HG02763 (cell line): Measurements from ENCODE around the gene ST3GAL5.
"Not testable (repeated sequence)": the region's sequence is repeated elsewhere in the genome, so short reads cannot be mapped to it uniquely, and the experiment has no call there.

ENCODE experiments used
- ATAC-seq: cut with Tn5 transposase; IDR thresholded peaks from one replicate; pipeline ENCODE4 v1.9.1; 2021; ENCODE audit warnings: mild to moderate bottlenecking, moderate library complexity; ENCODE audit not compliant: unreplicated experiment

Gene ST3GAL5

DNA sequence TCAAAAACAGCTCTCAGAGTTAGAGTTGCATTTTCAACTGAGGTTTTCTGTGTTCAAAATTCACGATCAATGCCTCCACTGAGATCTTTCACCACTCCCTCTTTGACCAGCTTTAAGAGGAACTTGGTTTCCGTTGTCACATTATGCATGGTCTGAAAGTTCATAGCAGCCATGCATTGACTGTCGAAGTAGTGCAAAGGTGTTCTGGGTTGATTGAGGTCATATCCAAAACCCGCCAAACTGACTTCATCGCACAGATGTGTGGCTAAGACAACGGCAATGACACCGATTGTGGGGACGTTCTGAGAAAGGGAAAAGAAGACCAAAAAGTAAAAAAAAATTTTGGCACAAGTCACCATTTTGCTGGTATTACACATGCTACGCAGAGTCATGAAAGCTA, 48.7 kb downstream of the ST3GAL5 start:
- ATAC-seq, result no peak

- ATAC-seq, result no peak
Measured at GRCh38 chr2:85839461-85839860, 49.3 kb downstream of the ST3GAL5 start.

DNA sequence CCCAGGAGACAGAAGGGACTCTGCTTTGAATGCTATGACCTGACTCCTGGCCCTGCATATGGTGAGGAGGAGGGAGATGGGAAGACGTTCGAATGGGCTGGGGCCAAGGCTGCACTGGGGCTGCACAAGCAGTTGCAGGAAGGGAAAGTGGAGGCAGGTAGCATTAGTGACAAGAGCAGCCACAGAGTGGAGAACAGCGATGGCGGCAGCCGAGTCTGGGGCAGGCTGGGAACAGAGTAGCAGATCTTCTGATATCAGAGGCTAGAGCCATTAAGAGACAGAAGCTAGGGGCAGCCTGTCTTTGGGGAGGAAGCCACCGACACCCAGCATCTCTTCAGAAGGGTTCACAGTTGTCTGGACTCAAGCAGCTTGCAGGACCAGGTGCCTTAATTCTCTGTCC, 50.1 kb downstream of the ST3GAL5 start:
- ATAC-seq, result no peak

DNA sequence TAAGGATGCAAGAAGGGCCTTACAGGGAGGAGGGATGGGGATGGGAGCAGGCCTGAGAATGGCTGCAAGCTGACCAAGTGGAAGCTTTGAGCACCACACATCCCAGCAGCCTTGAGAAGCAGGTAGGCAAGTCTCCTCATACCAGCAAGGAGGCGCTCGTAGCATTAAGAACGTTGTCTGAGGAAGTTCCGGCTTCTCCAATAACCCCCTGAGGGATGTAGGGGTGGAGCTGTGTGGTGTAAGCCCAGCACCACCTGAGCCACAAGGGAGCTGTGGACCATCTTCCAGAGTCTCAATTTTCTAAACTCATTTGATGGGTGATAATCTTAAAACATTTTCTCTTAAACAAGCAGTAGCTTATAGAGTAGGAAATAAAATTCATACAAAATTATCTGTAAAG, 50.6 kb downstream of the ST3GAL5 start:
- no peak for ATAC-seq

DNA sequence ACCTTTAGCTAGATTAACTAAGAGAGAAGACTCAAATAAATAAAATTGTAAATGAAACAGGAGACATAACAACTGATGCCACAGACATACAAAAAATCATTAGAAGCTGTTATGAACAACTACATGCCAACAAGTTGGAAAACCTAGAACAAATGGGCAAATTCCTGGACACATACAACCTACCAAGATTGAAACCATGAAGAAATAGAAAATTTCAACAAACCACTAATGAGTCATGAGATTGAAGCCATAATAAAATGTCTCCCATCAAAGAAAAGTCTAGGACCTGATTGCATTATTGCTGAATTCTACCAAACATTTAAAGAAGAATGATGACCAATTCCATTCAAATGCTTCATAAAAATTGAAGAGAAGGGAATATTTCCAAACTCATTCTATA, 54.3 kb downstream of the ST3GAL5 start:
- no peak for ATAC-seq

GRCh38 chr2:85831735-85832134, 57.1 kb downstream of the ST3GAL5 start:
- no peak for ATAC-seq

DNA sequence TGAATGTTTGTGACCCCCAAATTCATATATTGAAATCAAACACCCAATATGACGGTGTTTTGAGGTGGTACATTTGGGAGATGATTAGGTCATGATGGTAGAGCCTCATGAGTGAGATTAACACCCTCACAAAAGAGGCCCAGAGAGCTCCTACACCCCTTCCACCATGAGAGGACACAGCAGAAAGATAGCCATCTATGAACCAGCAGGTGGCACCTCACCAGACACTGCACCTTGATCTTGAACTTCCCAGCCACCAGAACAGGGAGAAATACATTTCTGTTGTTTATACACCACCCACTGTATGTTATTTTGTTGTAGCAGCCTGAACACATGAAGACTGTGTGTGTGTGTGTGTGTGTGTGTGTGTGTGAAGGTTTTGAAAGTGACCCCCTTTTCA, 58.1 kb downstream of the ST3GAL5 start:
- ATAC-seq, result no peak

GRCh38 chr2:85829394-85829793, 59.4 kb downstream of the ST3GAL5 start:
- ATAC-seq, result not testable (repeated sequence)

DNA sequence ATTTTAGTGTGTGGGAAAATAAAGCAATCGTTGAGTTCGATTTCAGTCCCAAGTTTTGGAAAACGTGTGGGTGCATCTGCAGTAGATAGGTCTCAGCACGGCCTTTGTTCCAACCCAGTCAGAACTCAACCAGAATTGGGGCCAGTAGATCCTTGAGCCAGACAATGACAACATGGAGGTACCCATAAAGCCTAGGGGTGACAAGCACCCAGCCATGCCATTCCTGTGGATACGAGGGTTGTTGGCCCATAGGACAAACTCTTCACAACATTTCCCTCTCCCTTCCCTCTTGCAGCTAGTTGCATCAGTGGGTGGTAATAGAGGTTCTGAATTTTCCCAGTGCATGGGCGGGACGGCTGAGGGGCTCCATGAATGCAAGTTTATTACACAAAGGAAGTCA, 60.1 kb downstream of the ST3GAL5 start:
- no peak for ATAC-seq

GRCh38 chr2:85827879-85828569, 60.8 kb downstream of the ST3GAL5 start:
- no peak for ATAC-seq

- ATAC-seq, result peak; percentile 58
Measured at GRCh38 chr2:85826990-85827878, 61.6 kb downstream of the ST3GAL5 start.

DNA sequence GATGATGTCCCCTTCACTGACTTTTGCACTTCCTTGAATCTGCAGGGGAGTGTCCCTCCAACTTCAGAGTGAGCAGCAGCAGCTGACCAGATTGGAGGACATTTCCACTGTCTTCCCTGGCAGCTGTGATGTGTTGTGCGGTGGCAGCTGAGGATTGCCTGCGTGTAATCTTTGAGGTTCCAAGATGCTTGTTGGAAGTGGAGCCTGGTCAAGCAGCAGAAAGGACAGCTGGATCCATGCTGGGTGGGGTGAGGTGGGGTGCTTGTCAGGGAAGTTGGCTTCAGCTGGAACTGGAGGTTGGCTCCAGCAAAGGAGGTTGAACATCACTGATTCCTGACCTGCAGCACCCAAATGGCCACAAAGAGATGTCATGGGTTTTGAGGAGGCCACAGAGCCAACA, 64.8 kb downstream of the ST3GAL5 start:
- no peak for ATAC-seq

GRCh38 chr2:85822766-85823165, 66.0 kb downstream of the ST3GAL5 start:
- no peak for ATAC-seq

GRCh38 chr2:85819811-85820510, 68.8 kb downstream of the ST3GAL5 start:
- ATAC-seq, result no peak

- no peak for ATAC-seq
Measured at GRCh38 chr2:85814802-85815550, 73.8 kb downstream of the ST3GAL5 start.

DNA sequence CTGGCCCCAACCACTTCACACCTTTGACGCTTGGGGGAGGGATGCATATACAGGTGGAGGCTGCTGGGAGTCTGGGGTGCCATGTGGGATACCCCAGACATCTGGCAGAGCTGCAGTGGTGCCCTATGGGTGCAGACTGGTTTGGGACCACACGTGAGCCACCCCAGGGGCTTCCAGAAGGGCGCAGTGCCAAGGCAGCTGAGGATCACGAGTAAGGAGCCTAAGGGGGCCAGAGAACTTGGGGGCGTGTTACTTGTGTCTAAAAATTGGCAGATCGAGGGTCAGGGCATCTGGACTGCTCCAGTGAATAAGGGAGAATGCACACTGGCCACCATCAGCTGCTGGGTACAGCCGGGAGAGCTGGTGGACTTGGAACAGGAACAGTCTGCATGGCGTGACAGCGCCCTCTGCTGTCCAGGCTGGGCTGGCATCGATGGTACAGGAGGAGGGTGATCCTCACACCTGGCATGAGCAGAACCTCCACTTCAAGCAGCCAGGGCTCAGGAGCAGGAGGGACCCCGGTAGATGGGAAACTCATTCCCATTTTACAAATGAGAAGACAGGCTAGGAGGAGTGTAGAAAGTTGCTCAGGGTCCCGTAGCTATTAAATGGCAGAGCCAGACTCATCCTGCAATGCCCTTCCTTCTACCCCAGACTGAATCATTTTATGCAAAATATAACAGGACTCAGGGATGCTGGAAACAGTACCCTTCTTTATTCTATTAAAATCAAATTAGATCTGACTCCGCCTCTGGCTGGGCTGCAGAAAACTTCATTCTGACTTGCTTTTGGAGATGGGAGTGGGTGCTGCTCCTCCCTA, 74.6 kb downstream of the ST3GAL5 start:
- no peak for ATAC-seq

GRCh38 chr2:85813211-85813981, 75.4 kb downstream of the ST3GAL5 start:
- no peak for ATAC-seq

DNA sequence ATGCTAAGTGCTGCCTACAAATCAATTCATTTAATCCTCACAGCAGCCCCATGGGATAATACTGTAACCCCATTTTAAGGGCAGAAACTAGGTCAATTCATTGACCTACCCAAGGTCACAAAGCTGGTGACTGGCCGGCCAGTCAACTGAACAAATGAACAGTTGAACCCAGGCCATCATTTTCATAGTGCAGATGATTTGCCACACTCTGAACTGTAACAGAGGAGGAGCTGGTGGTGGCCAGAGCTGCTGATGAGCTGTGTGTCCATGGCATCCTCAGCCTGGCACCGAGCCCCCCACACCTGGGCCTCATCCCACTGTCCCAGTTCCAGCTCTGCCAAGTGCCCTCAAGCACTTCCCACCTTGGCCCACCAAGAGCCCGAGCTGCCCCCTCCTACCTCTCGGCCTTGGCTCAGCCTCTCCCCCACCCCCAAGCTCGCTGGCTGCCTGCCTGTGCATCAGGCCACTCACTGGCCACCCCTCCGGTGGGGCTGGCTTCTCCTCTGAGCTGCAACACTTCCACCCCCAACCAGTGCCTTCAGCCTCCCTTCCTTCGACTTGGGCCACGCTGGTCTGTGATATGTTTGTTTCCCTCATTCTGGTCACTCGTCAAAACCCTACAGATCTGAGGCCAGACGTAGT, 76.6 kb downstream of the ST3GAL5 start:
- no peak for ATAC-seq
